GM12801 (cell line): ENCODE data around the gene JAKMIP2.

Source experiments
- TF ChIP-seq, protein P1 (sequence below): IDR thresholded peaks from one replicate; pipeline ENCODE4 v1.5.1; 2011; ENCODE audit warnings: control low read depth; ENCODE audit not compliant: insufficient read length; ENCODE audit errors: extremely low read depth

JAKMIP2 gene

GRCh38 chr5:147701468-147701867 is 81.1 kb downstream of the JAKMIP2 start:
- TF ChIP-seq, protein P1, sequence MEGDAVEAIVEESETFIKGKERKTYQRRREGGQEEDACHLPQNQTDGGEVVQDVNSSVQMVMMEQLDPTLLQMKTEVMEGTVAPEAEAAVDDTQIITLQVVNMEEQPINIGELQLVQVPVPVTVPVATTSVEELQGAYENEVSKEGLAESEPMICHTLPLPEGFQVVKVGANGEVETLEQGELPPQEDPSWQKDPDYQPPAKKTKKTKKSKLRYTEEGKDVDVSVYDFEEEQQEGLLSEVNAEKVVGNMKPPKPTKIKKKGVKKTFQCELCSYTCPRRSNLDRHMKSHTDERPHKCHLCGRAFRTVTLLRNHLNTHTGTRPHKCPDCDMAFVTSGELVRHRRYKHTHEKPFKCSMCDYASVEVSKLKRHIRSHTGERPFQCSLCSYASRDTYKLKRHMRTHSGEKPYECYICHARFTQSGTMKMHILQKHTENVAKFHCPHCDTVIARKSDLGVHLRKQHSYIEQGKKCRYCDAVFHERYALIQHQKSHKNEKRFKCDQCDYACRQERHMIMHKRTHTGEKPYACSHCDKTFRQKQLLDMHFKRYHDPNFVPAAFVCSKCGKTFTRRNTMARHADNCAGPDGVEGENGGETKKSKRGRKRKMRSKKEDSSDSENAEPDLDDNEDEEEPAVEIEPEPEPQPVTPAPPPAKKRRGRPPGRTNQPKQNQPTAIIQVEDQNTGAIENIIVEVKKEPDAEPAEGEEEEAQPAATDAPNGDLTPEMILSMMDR: no peak

GRCh38 chr5:147699496-147700088 is 82.9 kb downstream of the JAKMIP2 start:
- TF ChIP-seq, protein P1: no peak

GRCh38 chr5:147697380-147697779 is 85.1 kb downstream of the JAKMIP2 start:
- TF ChIP-seq, protein P1: no peak

GRCh38 chr5:147694772-147695171 is 87.8 kb downstream of the JAKMIP2 start:
- TF ChIP-seq, protein P1: no peak

GRCh38 chr5:147693233-147693632 is 89.3 kb downstream of the JAKMIP2 start:
- TF ChIP-seq, protein P1: no peak

DNA sequence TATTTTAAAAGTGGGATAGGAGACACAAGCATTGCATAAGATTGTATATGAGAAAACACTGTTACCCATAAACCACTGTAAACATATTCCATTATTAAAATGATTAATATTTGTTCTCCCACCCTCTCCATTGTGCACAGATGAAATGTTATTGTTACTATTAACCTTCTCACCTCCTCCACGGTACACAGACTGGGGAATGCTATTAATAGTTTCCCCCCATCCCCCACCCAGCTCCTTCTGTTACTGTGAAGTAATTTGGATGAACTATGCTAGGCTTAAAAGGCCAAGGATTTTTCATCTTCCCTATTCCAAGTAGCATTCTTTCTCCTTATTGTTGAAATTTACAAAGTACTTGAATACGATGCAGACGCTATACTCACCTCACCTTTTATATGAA is 91.4 kb downstream of the JAKMIP2 start:
- TF ChIP-seq, protein P1: no peak

GRCh38 chr5:147690595-147690994 is 91.9 kb downstream of the JAKMIP2 start:
- TF ChIP-seq, protein P1: no peak
